GM10266 (cell line): ENCODE results near the gene LRRC55.

Source experiments
- DNase-seq: peaks from one replicate; pipeline ENCODE4 v3.0.0; 2012; ENCODE audit errors: extremely low spot score
- TF ChIP-seq, protein P1 (sequence below): IDR thresholded peaks from 2 replicates; pipeline ENCODE4 v1.5.1; 2012; ENCODE audit warnings: mild to moderate bottlenecking, low read depth; ENCODE audit not compliant: control insufficient read depth, insufficient read depth; ENCODE audit errors: missing control alignments

LRRC55 gene

DNA sequence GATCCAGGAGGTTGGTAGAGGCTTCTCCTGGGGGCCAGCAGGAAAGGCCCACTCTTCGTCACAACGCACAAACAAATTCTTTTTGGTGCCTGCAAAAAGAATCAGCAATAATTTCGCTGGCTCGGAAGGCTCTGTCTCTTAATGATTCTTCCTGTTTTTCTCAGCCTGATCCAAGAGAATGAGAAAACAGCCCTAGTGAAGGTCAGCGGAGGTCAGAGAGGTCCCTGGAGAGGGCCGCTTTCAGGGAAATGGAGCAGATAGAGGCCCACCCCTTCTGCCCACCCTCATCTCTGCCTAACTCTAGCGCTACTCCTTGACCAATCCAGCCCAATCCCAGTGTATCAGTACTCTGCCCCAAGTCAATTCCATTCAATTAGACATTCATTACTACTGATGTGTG, 19.2 kb downstream of the LRRC55 start:
- TF ChIP-seq, protein P1, sequence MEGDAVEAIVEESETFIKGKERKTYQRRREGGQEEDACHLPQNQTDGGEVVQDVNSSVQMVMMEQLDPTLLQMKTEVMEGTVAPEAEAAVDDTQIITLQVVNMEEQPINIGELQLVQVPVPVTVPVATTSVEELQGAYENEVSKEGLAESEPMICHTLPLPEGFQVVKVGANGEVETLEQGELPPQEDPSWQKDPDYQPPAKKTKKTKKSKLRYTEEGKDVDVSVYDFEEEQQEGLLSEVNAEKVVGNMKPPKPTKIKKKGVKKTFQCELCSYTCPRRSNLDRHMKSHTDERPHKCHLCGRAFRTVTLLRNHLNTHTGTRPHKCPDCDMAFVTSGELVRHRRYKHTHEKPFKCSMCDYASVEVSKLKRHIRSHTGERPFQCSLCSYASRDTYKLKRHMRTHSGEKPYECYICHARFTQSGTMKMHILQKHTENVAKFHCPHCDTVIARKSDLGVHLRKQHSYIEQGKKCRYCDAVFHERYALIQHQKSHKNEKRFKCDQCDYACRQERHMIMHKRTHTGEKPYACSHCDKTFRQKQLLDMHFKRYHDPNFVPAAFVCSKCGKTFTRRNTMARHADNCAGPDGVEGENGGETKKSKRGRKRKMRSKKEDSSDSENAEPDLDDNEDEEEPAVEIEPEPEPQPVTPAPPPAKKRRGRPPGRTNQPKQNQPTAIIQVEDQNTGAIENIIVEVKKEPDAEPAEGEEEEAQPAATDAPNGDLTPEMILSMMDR = no peak
- DNase-seq = no peak

DNA sequence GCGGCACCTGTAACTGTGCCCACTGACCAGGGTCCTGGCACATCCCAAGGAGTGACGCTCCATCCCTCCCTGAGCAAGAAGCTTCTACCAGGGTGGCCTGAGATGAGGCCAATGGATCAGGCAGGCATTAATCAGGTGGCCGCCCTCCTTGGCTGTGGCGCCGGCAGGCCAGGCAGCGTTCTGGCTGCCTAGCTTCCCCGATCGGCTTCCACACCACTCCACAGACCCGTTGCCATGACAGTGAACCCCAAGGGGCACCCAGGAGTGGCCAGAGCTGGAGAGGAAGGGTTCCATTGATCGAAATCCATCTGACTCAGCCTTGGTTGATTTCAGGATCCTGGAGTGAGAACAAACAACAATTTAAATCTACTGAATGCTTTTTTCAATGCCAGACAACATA, 20.5 kb downstream of the LRRC55 start:
- TF ChIP-seq, protein P1 = no peak
- no peak for DNase-seq

DNA sequence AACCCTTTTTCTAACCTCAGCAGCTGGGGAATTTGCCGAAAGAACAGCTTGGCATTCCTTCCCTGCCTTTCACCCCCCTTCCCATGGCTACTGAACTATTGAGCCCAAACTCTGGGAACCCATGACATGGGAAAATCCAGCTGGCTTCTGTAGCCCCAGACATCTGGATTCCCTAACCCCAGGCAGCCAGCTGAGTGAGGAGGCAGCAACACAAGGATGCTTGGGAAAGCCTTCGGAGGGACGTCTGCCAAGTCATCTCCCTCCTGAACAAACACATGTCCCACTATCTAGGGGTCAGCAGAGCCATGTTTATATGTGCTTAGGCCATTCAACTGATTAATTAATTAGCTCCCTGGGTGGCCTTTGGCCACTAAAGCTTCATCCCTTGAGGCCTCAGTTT, 21.6 kb downstream of the LRRC55 start:
- TF ChIP-seq, protein P1 = no peak
- DNase-seq = no peak

DNA sequence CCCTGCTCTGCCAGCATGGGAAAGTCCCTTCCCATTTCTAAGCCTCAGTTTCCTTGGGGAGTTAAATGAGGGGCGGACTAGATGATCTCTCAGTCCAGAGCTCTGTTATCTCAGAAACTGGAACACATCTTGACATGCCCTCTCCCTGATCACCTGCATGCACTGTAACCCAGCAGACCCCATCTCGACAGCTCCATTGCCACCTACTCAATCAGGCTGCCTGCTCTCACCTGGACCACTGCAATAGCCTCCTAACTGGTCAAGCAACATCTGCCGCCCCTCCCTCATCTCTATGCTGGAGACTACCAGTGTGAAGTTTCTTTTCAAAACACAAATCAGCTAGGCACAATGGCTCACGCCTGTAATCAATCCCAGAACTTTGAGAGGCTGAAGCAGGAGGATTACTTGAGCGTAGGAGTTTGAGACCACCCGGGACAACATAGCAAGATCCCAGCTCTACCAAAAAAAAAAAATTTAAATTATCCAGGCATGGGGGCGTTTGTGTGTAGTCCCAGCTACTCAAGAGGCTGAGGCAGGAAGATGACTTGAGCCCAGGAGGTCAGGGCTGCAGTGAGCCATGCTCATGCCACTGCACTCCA, 22.2 kb downstream of the LRRC55 start:
- TF ChIP-seq, protein P1 = no peak
- no peak for DNase-seq

DNA sequence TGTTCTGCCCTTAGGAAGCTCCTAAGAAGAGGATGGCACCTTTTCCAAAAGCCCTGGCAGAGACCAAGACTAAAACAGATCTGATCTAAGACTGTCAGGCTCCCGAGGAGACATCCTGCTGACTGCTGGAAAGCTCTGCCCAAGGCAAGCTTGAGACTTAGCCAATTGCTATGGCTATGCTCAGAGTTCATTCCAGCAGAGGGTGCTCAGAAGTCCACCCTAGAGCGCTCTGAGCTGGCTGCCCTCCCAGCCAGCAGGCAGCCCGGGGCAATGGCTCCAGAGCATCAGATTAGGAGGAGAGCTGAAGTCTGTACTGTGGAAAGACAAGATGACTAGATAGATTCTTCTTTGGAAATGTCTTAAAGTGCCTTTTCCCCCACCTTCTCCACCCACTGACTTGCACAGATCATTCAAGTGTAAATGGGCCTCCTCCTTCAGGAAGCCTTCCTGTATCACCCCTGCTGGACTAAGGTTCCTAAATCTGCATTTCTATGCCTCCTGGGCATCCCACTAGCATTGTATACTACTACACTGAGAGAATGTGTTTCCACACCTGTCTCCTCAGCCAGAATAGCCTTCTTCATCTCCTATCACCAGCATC, 23.4 kb downstream of the LRRC55 start:
- no peak for DNase-seq
- TF ChIP-seq, protein P1 = no peak

DNA sequence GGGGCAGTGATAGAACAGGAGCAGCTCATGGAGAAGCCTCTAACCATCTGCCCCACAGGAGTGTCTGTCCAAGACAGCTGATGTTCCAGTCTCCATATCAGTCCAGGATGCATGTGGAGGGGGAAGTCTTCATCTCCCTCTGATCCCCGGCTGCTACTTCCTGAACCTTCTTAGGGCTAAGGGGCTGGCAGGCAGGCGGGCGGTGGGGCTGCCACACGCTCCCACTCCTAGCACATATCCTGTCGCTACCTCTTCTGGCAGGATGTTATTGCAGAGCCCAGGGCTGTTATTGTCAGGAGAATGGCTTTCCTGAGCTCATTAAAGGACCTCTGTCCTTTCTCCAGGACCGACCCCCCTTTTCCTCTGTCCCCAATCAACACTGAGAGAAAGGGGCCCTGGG, 25.4 kb downstream of the LRRC55 start:
- no peak for DNase-seq
- TF ChIP-seq, protein P1 = no peak

DNA sequence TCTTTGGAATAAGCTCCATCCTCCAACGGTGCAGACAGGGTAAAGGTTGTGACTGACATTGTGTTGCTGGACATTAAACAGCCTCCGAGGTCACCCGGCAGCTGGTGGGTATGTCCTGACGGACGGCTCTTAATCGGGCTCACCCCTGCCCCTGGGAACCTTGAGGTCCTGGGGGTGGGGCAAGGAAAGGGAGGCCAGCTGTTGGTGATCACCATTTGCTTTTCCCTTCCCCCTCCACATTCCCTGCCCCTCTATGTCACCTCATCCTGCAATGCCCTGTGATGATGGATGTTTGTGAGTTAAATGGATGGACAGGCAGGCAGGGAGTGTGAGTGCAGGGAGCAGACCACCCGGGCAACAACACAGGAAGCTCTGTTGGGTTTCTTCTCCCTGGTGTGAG, 29.0 kb downstream of the LRRC55 start:
- TF ChIP-seq, protein P1 = no peak
- DNase-seq = no peak
